ENCODE data around the gene OR13C5. TPM values are rescaled to one million over a fixed set of nuclear protein-coding genes. Genes with fewer than 3 reads are reported as not detected.

Gene OR13C5
- total and polyA plus RNA-seq, 8 donors: not detected

DNA sequence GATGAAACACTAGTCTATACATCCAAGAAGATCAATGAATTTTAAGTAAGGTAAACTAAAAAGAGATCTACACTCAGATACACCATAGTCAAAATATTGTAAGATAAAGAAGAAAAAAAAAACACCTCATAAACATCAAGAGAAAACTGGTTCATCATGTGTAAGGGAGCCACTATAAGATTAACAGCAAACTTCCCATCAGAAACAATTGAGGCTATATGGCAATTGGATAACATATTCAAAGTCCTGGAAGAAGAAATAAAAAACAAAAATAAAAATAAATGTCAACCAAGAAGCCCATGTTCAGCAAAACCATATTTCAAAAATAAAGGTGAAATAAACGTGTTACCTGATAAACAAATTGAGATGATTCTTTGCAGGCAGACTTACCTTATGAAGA is 26.6 kb downstream of the OR13C5 start:
- 33 to 57% methylated on average over 1 of the region's 1 CpG for WGBS, 2 donors
- FAIRE-seq: no peak
- Histone ChIP-seq H3K4me1 (no peaks in the 10 kb centered on the region), H3K27ac (no peak overlapping the region), H3K9me3 (no peaks in the 10 kb centered on the region), H3K36me3 (no peaks in the 10 kb centered on the region), H3K27me3 (no peaks in the 10 kb centered on the region), H3K4me3 (no peak overlapping the region)
- TF ChIP-seq, protein P1, sequence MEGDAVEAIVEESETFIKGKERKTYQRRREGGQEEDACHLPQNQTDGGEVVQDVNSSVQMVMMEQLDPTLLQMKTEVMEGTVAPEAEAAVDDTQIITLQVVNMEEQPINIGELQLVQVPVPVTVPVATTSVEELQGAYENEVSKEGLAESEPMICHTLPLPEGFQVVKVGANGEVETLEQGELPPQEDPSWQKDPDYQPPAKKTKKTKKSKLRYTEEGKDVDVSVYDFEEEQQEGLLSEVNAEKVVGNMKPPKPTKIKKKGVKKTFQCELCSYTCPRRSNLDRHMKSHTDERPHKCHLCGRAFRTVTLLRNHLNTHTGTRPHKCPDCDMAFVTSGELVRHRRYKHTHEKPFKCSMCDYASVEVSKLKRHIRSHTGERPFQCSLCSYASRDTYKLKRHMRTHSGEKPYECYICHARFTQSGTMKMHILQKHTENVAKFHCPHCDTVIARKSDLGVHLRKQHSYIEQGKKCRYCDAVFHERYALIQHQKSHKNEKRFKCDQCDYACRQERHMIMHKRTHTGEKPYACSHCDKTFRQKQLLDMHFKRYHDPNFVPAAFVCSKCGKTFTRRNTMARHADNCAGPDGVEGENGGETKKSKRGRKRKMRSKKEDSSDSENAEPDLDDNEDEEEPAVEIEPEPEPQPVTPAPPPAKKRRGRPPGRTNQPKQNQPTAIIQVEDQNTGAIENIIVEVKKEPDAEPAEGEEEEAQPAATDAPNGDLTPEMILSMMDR (IDR thresholded peaks at IDR 0.05): no peak
- no peak for DNase-seq
- intact Hi-C loops (cut with DNase I): no loop called here
- no peak for ATAC-seq

DNA sequence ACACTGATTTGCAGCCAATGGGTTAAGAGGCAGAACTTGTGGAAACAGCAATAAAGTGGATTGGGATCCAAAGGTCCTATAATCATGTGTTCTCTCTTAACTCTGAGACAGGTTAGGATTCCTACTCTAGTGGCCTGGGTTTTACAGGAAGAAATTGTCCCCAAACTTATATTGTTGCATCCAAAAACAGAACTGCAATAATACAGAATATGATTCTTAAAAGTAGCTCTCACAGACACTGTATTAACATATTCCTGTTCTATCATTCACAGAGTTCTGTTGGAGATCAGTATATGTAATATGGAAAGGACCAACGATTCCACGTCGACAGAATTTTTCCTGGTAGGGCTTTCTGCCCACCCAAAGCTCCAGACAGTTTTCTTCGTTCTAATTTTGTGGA is 30.3 kb downstream of the OR13C5 start, which contains the start of gene OR13C8:
OR13C8 (plus strand) TSS at position 301 of the 400 bp plus-strand sequence; CDS start at position 301, 0 bp downstream.
- WGBS, 2 donors: 77 to 87% methylated on average over 4 of the region's 4 CpGs
- Histone ChIP-seq H3K27ac (no peak within 1 kb of the TSS), H3K4me1 (no peaks in the 10 kb centered on the region), H3K9me3 (no peaks in the 10 kb centered on the region), H3K36me3 (no peaks in the 10 kb centered on the region), H3K27me3 (no peaks in the 10 kb centered on the region), H3K4me3 (no peak within 1 kb of the TSS)
- no peak for ATAC-seq
- FAIRE-seq: no peak
- intact Hi-C loops (cut with DNase I): no loop called here
- no peak for DNase-seq
- TF ChIP-seq, protein P1 (IDR thresholded peaks at IDR 0.05): no peak

GRCh38 chr9:104564358-104564757 is 34.9 kb downstream of the OR13C5 start:
- TF ChIP-seq, protein P1 (IDR thresholded peaks at IDR 0.05): no peak
- WGBS, 2 donors: 41 to 69% methylated on average over 1 of the region's 1 CpG
- H3K36me3 ChIP-seq: no peaks in the 10 kb centered on the region
- H3K4me1 ChIP-seq: no peaks in the 10 kb centered on the region
- H3K4me3 ChIP-seq: no peak overlapping the region
- DNase-seq: no peak
- ATAC-seq: no peak
- H3K27ac ChIP-seq: no peak overlapping the region
- H3K9me3 ChIP-seq: no peaks in the 10 kb centered on the region
- intact Hi-C loops (cut with DNase I): no loop called here
- no peak for FAIRE-seq
- H3K27me3 ChIP-seq: no peaks in the 10 kb centered on the region

DNA sequence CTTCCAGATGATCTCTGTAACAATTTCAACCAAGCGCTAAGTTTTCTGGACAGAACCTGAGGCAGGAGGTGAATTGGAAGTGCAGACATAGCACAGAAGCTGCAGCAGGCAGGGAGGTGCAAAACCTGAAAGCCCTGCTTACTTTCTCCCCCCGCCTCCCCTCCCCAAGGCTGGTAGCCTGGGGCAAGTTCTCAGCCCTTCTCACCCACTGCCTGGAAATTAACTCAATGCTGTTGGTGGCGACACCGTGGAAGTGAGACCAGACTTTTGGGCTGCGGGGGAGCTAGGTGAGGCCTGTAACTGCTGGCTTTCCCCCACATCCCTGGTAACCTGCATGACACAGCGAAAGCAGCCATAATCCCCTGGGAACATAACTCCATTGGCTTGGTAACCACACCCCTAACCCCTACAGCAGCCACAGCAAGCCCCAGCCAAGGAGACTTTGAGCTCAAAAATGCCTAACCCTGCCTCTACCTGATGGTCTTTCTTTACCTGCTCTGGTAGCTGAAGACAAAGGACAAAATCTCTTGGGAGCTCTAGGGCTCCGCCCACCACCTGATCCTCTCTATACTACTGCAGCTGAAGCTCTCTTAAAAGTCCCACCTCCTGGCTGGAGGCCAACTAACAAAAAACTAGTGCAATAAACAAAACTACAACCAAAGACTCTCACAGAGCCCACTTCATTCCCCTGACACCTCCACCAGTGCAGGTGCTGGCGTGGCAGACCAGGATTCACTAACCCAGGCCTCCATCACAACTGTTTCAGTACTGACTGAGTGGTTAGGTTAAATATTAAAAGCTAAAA is 42.2 kb downstream of the OR13C5 start:
- 85 to 92% methylated on average over 8 of the region's 8 CpGs for WGBS, 2 donors
- peaks cover 0 to 4% (median 0%) of the 10 kb centered on the region in 4 donors for H3K27me3 ChIP-seq
- intact Hi-C loops (cut with DNase I): no loop called here
- DNase-seq: no peak
- no peaks in the 10 kb centered on the region for H3K9me3 ChIP-seq
- no peak overlapping the region for H3K27ac ChIP-seq
- H3K36me3 ChIP-seq: no peaks in the 10 kb centered on the region
- H3K4me1 ChIP-seq: no peaks in the 10 kb centered on the region
- ATAC-seq: no peak
- TF ChIP-seq, protein P1 (IDR thresholded peaks at IDR 0.05): no peak
- no peak overlapping the region for H3K4me3 ChIP-seq
- no peak for FAIRE-seq

GRCh38 chr9:104555521-104555920 is 43.7 kb downstream of the OR13C5 start:
- WGBS, 2 donors: 91 to 100% methylated on average over 1 of the region's 1 CpG
- Histone ChIP-seq H3K4me3 (no peak overlapping the region), H3K36me3 (no peaks in the 10 kb centered on the region), H3K4me1 (no peaks in the 10 kb centered on the region), H3K27ac (no peak overlapping the region), H3K27me3 (peaks cover 0 to 4% (median 0%) of the 10 kb centered on the region in 4 donors), H3K9me3 (no peaks in the 10 kb centered on the region)
- intact Hi-C loops (cut with DNase I): no loop called here
- DNase-seq (no peak), ATAC-seq (no peak), FAIRE-seq (no peak)
- TF ChIP-seq, protein P1 (IDR thresholded peaks at IDR 0.05): no peak

All from pancreas (tissue), 10 donors.